Neural progenitor cell (in vitro differentiated cells): ENCODE results near the gene SEPTIN2.

Source experiments
- EZH2phosphoT487 ChIP-seq: fragments of 200-600 bp; sonication (generic); IDR thresholded peaks from 2 replicates; pipeline ENCODE4 v1.6.1; 2017; ENCODE audit warnings: antibody characterized with exemption
- TF ChIP-seq, protein P1 (sequence below): fragments of 200-600 bp; sonication (generic); IDR thresholded peaks from 2 replicates; pipeline ENCODE4 v1.5.1; 2017; ENCODE audit warnings: antibody characterized with exemption, mild to moderate bottlenecking

DNA sequence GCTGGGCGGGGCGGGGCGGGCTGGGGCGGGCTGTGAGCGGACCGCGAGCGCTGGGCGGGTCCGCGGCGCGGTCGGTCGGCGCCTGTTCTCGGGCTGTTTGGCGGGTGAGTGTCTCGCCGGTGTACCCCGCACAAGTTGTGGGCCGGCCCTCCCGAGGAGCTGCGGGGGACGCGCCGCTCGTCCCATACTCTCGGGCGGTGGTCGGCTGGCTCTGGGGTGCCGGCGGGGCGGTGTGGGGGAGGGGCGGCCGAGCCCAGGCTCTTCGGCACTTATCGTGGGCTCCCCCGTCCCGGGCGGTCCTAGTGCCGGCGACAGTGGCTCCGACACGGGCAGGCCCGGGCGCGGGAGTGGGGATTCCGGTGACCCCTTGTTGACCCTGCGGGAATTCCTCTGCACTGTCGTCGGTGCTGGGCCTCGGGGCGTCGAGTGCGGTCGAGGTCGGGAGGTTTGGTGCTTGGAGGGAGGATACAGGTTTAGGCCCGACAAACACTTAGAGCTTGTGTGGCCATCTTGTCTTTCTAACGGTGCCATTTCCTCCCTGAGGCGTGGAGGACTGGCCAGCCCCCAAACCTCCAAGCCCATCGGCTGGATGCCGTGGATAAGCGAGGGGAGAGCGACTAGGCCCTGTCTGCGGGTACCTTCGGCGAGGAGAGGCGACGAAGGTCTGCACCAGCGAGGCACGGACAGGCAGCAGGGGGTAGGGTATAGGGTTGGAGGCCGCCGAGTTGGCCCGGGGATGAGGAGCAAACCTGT, at the start of gene SEPTIN2:
- TF ChIP-seq, protein P1, sequence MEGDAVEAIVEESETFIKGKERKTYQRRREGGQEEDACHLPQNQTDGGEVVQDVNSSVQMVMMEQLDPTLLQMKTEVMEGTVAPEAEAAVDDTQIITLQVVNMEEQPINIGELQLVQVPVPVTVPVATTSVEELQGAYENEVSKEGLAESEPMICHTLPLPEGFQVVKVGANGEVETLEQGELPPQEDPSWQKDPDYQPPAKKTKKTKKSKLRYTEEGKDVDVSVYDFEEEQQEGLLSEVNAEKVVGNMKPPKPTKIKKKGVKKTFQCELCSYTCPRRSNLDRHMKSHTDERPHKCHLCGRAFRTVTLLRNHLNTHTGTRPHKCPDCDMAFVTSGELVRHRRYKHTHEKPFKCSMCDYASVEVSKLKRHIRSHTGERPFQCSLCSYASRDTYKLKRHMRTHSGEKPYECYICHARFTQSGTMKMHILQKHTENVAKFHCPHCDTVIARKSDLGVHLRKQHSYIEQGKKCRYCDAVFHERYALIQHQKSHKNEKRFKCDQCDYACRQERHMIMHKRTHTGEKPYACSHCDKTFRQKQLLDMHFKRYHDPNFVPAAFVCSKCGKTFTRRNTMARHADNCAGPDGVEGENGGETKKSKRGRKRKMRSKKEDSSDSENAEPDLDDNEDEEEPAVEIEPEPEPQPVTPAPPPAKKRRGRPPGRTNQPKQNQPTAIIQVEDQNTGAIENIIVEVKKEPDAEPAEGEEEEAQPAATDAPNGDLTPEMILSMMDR = no peak
- no peak for TF ChIP-seq EZH2phosphoT487
